Duodenal mucosa (tissue), 2 donors: Measurements from ENCODE around the gene LILRA5.
"Not testable (repeated sequence)": the region's sequence is repeated elsewhere in the genome, so short reads cannot be mapped to it uniquely, and the experiment has no call there.

Experiments
- H3K27ac ChIP-seq: one replicate; pipeline ENCODE4 v1.7.0; 2013; ENCODE audit warnings: low read depth, low read length
- H3K27me3 ChIP-seq, 2 donors: one replicate each; pipeline ENCODE4 v1.7.0; 2013; ENCODE audit warnings: low read length in 2 of 2, control low read depth in 1 of 2; ENCODE audit not compliant: insufficient read depth in 2 of 2, control insufficient read depth in 1 of 2
- H3K36me3 ChIP-seq, 2 donors: one replicate each; pipeline ENCODE4 v1.7.0; 2013; ENCODE audit warnings: low read length in 2 of 2, control low read depth in 1 of 2; ENCODE audit not compliant: insufficient read depth in 2 of 2, control insufficient read depth in 1 of 2
- H3K4me1 ChIP-seq, 2 donors: one replicate each; pipeline ENCODE4 v1.7.0; 2013; ENCODE audit warnings: low read length in 2 of 2, control low read depth in 1 of 2; ENCODE audit not compliant: insufficient read depth in 2 of 2, control insufficient read depth in 1 of 2
- H3K4me3 ChIP-seq, 2 donors: one replicate each; pipeline ENCODE4 v1.7.0; 2013; ENCODE audit warnings: low read length in 2 of 2, low read depth in 1 of 2
- H3K9ac ChIP-seq, 2 donors: one replicate each; pipeline ENCODE4 v1.7.0; 2013; ENCODE audit warnings: low read length in 2 of 2, low read depth in 1 of 2
- H3K9me3 ChIP-seq, 2 donors: one replicate each; pipeline ENCODE4 v1.7.0; 2013; ENCODE audit warnings: low read length in 2 of 2, control low read depth in 1 of 2; ENCODE audit not compliant: control insufficient read depth in 1 of 2

The LILRA5 gene

DNA sequence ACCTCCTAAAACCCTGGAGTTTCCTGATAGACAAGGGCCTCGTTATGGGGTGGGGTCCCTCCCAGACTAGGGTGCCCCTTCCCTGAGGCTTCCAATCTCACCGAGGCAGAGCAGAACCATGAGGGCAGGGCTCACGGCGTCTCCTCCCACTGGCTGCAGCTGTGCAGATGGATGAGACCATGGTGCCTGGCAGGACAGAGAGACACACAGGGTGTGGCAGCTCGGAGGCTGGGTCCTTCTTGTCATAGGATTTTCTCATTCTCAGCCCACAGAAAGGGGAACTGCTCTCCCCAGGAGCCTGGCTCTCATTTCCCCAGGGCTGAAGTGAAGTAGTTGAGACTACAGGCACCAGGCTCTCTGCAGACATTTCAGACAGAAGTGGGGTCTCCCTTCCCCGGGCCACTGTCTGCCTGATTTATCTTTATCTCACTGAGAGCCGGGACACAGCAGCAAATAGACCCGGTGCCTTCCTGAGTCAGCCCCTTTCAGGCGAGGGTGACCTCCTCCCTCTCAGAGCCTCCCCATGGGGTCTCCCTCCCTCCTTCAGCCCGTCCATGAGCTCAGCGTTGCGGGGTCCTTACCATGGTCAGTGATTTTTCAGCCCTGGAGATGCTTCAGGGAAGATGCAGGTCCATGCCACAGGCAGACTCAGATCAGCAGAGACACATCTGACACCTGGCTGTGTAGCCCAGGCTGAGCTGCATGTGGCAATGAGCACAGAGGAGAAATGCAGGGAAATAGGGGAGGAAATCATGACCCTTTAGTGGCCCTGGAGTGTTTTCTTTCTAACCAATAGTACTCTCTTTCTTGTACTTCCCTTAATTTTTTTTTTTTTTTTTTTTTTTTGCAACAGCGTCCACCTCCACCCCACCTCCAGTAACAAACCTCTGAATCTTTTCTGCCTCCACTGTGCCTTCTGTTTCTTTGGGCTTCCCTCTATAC lies at the start of gene LILRA5:
LILRA5 (minus strand) TSS at position 731 of the 942 bp plus-strand sequence; CDS start at position 584, 147 bp downstream.
- no peak within 1 kb of the TSS for H3K27ac ChIP-seq

GRCh38 chr19:54361680-54362422 lies 48.9 kb upstream of the LILRA5 start:
- H3K4me1 ChIP-seq, H3K9ac ChIP-seq, H3K27ac ChIP-seq, H3K27me3 ChIP-seq, H3K9me3 ChIP-seq, H3K36me3 ChIP-seq, H3K4me3 ChIP-seq: not testable (repeated sequence)

More for the DNA sequence above, at the start of gene LILRA5:
- Histone ChIP-seq H3K9ac (no peak within 1 kb of the TSS), H3K27me3 (no peaks in the 10 kb centered on the region), H3K9me3 (no peaks in the 10 kb centered on the region), H3K4me3 (no peak within 1 kb of the TSS), H3K36me3 (no peaks in the 10 kb centered on the region), H3K4me1 (no peaks in the 10 kb centered on the region)

GRCh38 chr19:54359149-54359820 lies 46.3 kb upstream of the LILRA5 start:
- not testable (repeated sequence) for H3K36me3 ChIP-seq, H3K9ac ChIP-seq, H3K4me1 ChIP-seq, H3K27ac ChIP-seq, H3K27me3 ChIP-seq, H3K9me3 ChIP-seq, H3K4me3 ChIP-seq

DNA sequence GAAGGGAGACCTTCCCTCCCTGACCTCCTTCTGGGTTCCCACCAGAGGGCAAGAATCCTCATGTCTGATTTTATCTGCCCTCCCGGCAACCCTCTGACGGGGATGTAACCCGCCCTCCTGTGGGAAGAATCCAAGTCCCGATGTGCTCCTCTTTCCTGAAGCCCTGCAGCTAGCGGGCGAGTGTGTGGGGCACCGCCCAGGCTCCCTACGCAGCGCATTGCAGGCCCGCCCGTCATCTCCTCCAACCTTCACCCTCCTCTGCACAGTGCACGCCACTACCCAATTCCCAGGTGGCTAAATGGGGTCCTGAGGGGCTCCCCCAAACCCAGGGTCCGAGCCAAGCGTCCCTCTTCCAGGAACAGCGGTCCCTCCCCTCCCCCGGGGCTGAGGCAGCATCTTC lies 44.4 kb upstream of the LILRA5 start:
- no peak overlapping the region for H3K4me3 ChIP-seq
- H3K27ac ChIP-seq = no peak overlapping the region
- H3K9ac ChIP-seq = no peak overlapping the region
- no peaks in the 10 kb centered on the region for H3K27me3 ChIP-seq
- H3K9me3 ChIP-seq = no peaks in the 10 kb centered on the region
- peaks cover 0 to 12% of the 10 kb centered on the region in 2 donors for H3K36me3 ChIP-seq
- H3K4me1 ChIP-seq = no peaks in the 10 kb centered on the region

DNA sequence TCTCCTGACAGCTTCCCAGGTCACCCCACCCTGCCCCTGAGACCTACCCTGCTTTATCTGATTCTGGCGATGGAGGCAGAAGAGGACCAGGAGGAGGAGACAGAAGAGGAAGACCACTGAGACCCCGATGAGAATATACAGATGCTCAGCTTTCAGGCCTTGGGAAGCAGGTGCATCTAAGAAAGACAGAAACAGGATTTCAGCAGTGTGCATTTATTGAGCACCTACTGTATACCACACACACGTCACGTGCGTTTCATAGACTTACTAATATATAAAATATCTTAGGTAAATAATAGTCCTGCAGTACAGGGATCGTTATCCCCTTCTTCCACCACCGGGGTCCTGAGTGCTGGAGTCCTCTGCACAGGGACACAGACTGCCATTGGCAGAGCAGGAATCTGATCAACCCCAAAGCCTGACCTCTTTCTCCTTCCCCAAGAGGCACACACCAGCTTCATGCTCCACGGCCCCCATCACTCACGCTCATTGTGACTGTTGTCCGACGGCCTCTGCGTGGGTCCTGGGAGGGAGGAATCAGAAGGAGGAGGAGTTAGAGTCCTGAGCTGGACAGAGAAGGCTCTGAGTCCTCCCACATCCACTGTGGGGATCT lies 43.6 kb upstream of the LILRA5 start:
- H3K9me3 ChIP-seq = no peaks in the 10 kb centered on the region
- no peak overlapping the region for H3K4me3 ChIP-seq
- no peak overlapping the region for H3K27ac ChIP-seq
- H3K27me3 ChIP-seq = no peaks in the 10 kb centered on the region
- peaks cover 0 to 12% of the 10 kb centered on the region in 2 donors for H3K36me3 ChIP-seq
- no peaks in the 10 kb centered on the region for H3K4me1 ChIP-seq
- no peak overlapping the region for H3K9ac ChIP-seq

GRCh38 chr19:54355675-54356074 lies 42.7 kb upstream of the LILRA5 start:
- Histone ChIP-seq H3K36me3 (peaks cover 0 to 12% of the 10 kb centered on the region in 2 donors), H3K9ac (no peak overlapping the region), H3K4me3 (no peak overlapping the region), H3K9me3 (no peaks in the 10 kb centered on the region), H3K27ac (no peak overlapping the region), H3K27me3 (no peaks in the 10 kb centered on the region), H3K4me1 (no peaks in the 10 kb centered on the region)

DNA sequence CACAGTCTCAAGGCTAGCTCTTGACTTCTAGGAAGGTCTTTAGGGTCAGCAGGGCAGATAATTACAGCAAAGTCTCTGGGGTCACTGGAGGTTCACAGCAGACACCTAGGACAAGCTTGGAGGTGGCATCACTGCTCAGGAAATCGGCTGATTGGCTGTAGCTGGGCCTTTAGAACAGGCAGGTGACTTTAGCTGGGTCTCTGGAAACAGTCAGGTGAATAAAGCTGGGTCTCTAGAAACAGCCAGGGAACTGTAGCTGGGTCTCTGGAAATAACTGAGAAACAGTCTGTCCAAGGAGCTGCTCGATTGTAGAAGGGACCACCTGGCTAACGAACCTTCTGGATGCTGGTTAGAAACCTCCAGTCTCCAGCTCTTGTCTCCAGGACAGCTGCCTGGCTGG lies 41.8 kb upstream of the LILRA5 start:
- peaks cover 0 to 12% of the 10 kb centered on the region in 2 donors for H3K36me3 ChIP-seq
- no peaks in the 10 kb centered on the region for H3K9me3 ChIP-seq
- H3K4me1 ChIP-seq = no peaks in the 10 kb centered on the region
- H3K4me3 ChIP-seq = no peak overlapping the region
- H3K27me3 ChIP-seq = no peaks in the 10 kb centered on the region
- no peak overlapping the region for H3K9ac ChIP-seq
- H3K27ac ChIP-seq = no peak overlapping the region

- H3K27ac ChIP-seq = no peak overlapping the region
- H3K4me1 ChIP-seq = no peaks in the 10 kb centered on the region
- peaks cover 0 to 4% of the 10 kb centered on the region in 2 donors for H3K27me3 ChIP-seq
- H3K9me3 ChIP-seq = no peaks in the 10 kb centered on the region
- peaks cover 0 to 12% of the 10 kb centered on the region in 2 donors for H3K36me3 ChIP-seq
- H3K4me3 ChIP-seq = no peak overlapping the region
- no peak overlapping the region for H3K9ac ChIP-seq
These were observed 39.6 kb upstream of the LILRA5 start for GRCh38 chr19:54352546-54352945.

- Histone ChIP-seq H3K27me3 (peaks cover 0 to 4% of the 10 kb centered on the region in 2 donors), H3K36me3 (peaks cover 0 to 12% of the 10 kb centered on the region in 2 donors), H3K9me3 (no peaks in the 10 kb centered on the region), H3K9ac (no peak overlapping the region), H3K4me3 (no peak overlapping the region), H3K4me1 (no peaks in the 10 kb centered on the region), H3K27ac (no peak overlapping the region)
These were observed 39.1 kb upstream of the LILRA5 start for GRCh38 chr19:54352041-54352440.
